H1 (cell line): ENCODE measurements around the gene CCL4. TPM values are rescaled to one million over a fixed set of nuclear protein-coding genes. Genes with fewer than 3 reads are reported as not detected.

Experiments
- CEBPB ChIP-seq: IDR thresholded peaks from 2 replicates; pipeline ENCODE4 v1.6.1; 2012; ENCODE audit warnings: low read depth, low read length
- CHD2 ChIP-seq: IDR thresholded peaks from 2 replicates; pipeline ENCODE4 v1.6.1; 2012; ENCODE audit warnings: low read length, improper control_type of control experiment
- KDM4A ChIP-seq: IDR thresholded peaks from one replicate; pipeline ENCODE4 v1.7.1; 2012; ENCODE audit warnings: low read depth, mild to moderate bottlenecking, moderate library complexity, low read length, inconsistent platforms; ENCODE audit not compliant: severe bottlenecking
- KDM5A ChIP-seq: fragments of 200-600 bp; IDR thresholded peaks from 2 replicates; pipeline ENCODE4 v1.7.1; 2012; ENCODE audit warnings: mild to moderate bottlenecking, low read length, inconsistent platforms, mixed read lengths
- POLR2A ChIP-seq, 2 experiments: IDR thresholded peaks; 1 replicate in 1 of 2; 2 replicates in 1 of 2; pipeline ENCODE4 v1.6.1; 2011; ENCODE audit warnings: low read depth in 2 of 2, low read length in 2 of 2, mild to moderate bottlenecking in 2 of 2; ENCODE audit errors: control extremely low read depth in 1 of 2
- SP1 ChIP-seq: IDR thresholded peaks from 2 replicates; pipeline ENCODE4 v1.6.1; 2011; ENCODE audit warnings: low read depth, low read length
- TBP ChIP-seq: IDR thresholded peaks from 2 replicates; pipeline ENCODE4 v1.6.1; 2011; ENCODE audit warnings: low read depth, low read length, improper control_type of control experiment
- polyA plus RNA-seq, 7 experiments: library from polyadenylated mRNA; depleted of rRNA in 3 of 7; stranded (reverse) in 5 of 7; unstranded in 2 of 7; fragments of >200 nt in 5 of 7; fragments of 200-250 nt in 2 of 7; gene quantifications; 1 replicate in 5 of 7; 2 replicates in 1 of 7; 4 replicates in 1 of 7; pipeline versions ENCODE4 v1.2.1 to v1.2.3, GENCODE V29; 2011 to 2013; ENCODE audit warnings: missing spikeins in 2 of 7, mixed read lengths in 2 of 7
- total RNA-seq: library from RNA; stranded (reverse); fragmentation: NEBNext Ultra II Directional; extraction: Animal tissue kit (Norgen Biotek cat#: 25700); gene quantifications from 2 replicates; pipeline ENCODE4 v1.2.1, GENCODE V29; 2021

CCL4 gene
- total and polyA plus RNA-seq, 2 of the 8 experiments (the other 6 are each of a cell fraction or from before 2014, with no cell fraction given), result not detected

DNA sequence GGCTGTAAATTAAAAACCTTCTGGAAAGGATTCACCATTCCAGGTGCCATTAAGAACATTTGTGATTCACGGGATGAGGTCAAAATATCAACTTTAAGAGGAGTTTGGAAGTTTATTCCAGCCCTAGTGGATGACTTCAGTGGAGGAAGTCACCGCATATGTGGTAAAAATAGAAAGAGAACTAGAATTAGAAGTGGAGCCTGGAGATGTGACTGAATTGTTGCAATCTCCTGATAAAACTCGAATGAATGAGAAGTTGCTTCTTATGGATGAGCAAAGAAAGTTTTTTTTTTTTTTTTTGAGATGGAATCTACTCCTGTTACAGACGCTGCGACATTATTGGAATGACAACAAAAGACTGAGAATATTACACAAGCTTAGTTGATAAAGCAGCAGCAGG is 26.7 kb downstream of the CCL4 start (continued):
- no peak for TF ChIP-seq SP1
- no peak for TF ChIP-seq POLR2A (IDR thresholded peaks at IDR 0.05; ENCODE audit: control extremely low read depth in 1 of 2, low read depth in 2 of 2, low read length in 2 of 2)
- no peak for TF ChIP-seq CHD2
- TF ChIP-seq TBP, result no peak
- no peak for TF ChIP-seq KDM5A
- TF ChIP-seq CEBPB, result no peak
- no peak for TF ChIP-seq KDM4A
